ENCODE results near the gene ABI1.

The ABI1 gene

DNA sequence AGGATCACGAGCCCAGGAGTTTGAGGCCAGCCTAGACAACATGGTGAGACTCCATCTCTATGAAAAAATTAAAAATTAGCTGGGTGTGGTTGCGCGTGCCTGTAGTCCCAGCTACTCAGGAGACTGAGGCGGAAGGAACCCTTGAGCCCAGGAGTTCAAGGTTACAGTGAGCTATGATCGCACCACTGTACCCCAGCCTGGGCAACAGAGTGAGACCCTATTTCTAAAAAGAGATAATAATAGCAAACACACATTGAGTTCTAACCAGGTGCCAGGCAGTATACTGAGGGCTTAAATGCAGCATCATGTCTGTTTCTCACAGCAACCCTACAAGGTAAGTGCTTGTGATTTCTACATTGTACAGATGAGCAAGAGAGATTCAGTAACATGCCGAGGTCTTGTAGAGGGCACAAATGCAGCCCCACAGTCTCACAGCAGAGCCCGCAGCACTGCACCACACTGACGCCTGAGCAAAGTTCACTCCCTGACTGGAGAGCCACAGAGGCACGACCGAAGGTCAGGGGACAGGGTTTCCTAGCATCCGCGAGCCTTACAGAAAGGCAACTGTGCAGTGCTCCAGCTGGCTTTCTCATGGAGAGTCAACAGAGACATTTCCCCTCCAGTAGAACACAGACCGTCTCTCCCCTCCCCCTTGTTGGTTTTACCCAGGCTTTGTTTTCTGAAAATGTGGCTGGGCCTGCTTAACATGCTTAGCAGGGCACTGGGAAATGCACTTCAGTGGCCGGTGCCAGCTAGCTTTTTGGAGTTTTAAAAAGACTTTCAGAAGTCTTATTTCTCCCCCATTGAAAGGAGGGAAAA lies 126.8 kb downstream of the ABI1 start (continued):
- TF ChIP-seq ZNF24 (tag by site-specific recombination; IDR thresholded peaks at IDR 0.05) (no peak), ZNF239 (tag by site-specific recombination; IDR thresholded peaks at IDR 0.05) (no peak)

DNA sequence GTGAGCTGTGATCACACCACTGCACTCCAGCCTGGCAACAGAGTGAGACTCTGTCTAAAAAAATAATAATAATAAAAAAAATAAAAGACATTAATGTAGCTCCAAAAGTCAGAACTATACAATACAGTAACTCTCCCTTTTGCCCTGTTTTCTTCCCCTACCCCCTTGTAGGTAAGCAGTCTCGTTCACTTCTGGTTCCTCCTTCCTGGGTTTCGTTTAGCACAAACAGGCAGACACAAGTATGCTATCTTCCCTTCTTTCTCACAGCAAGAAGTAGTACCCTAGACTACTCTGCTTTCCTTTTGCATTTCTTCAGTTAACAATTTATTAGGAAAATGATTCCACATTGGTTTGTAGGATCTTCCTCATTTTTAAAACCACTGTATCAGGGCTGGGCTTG lies 130.2 kb downstream of the ABI1 start:
- Histone ChIP-seq H3K27ac (ENCODE audit: extremely low read depth, low read depth, low read length) (no peak overlapping the region), H3K4me3 (ENCODE audit: low read depth, low read length) (no peak overlapping the region), H3K9me3 (ENCODE audit: control insufficient read depth, insufficient read depth, low read depth, low read length) (no peaks in the 10 kb centered on the region), H3K36me3 (ENCODE audit: control insufficient read depth in 2 of 2, insufficient read depth in 1 of 2, low read length in 2 of 2) (peaks cover 51 to 83% of the 10 kb centered on the region in 2 experiments), H3K4me1 (ENCODE audit: control insufficient read depth, insufficient read depth, low read length) (no peaks in the 10 kb centered on the region)
- POLR2A ChIA-PET, result no interaction called here
- CTCF ChIA-PET, result interaction anchor here (0.6 kb wide), 1 partner anchor 124 kb away, joined by 4 read pairs; no protein-coding TSS in a partner anchor
- no peak for TF ChIP-seq IKZF3 (tag by site-specific recombination; IDR thresholded peaks at IDR 0.05)
- no peak for TF ChIP-seq HOXD13 (CRISPR knock-in tag; IDR thresholded peaks at IDR 0.05; ENCODE audit: borderline replicate concordance)
- TF ChIP-seq, protein P1, sequence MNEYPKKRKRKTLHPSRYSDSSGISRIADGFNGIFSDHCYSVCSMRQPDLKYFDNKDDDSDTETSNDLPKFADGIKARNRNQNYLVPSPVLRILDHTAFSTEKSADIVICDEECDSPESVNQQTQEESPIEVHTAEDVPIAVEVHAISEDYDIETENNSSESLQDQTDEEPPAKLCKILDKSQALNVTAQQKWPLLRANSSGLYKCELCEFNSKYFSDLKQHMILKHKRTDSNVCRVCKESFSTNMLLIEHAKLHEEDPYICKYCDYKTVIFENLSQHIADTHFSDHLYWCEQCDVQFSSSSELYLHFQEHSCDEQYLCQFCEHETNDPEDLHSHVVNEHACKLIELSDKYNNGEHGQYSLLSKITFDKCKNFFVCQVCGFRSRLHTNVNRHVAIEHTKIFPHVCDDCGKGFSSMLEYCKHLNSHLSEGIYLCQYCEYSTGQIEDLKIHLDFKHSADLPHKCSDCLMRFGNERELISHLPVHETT (tag by site-specific recombination; IDR thresholded peaks at IDR 0.05), result no peak
- no peak for TF ChIP-seq GLIS2 (tag by site-specific recombination; IDR thresholded peaks at IDR 0.05)
- TF ChIP-seq, protein P2, sequence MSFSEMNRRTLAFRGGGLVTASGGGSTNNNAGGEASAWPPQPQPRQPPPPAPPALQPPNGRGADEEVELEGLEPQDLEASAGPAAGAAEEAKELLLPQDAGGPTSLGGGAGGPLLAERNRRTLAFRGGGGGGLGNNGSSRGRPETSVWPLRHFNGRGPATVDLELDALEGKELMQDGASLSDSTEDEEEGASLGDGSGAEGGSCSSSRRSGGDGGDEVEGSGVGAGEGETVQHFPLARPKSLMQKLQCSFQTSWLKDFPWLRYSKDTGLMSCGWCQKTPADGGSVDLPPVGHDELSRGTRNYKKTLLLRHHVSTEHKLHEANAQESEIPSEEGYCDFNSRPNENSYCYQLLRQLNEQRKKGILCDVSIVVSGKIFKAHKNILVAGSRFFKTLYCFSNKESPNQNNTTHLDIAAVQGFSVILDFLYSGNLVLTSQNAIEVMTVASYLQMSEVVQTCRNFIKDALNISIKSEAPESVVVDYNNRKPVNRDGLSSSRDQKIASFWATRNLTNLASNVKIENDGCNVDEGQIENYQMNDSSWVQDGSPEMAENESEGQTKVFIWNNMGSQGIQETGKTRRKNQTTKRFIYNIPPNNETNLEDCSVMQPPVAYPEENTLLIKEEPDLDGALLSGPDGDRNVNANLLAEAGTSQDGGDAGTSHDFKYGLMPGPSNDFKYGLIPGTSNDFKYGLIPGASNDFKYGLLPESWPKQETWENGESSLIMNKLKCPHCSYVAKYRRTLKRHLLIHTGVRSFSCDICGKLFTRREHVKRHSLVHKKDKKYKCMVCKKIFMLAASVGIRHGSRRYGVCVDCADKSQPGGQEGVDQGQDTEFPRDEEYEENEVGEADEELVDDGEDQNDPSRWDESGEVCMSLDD (tag by site-specific recombination; IDR thresholded peaks at IDR 0.05), result no peak
- TF ChIP-seq ZNF114 (tag by site-specific recombination; IDR thresholded peaks at IDR 0.05), result no peak
- TF ChIP-seq, protein P3, sequence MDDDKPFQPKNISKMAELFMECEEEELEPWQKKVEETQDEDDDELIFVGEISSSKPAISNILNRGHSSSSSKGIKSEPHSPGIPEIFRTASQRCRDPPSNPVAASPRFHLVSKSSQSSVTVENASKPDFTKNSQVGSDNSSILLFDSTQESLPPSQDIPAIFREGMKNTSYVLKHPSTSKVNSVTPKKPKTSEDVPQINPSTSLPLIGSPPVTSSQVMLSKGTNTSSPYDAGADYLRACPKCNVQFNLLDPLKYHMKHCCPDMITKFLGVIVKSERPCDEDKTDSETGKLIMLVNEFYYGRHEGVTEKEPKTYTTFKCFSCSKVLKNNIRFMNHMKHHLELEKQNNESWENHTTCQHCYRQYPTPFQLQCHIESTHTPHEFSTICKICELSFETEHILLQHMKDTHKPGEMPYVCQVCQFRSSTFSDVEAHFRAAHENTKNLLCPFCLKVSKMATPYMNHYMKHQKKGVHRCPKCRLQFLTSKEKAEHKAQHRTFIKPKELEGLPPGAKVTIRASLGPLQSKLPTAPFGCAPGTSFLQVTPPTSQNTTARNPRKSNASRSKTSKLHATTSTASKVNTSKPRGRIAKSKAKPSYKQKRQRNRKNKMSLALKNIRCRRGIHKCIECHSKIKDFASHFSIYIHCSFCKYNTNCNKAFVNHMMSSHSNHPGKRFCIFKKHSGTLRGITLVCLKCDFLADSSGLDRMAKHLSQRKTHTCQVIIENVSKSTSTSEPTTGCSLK (tag by site-specific recombination; IDR thresholded peaks at IDR 0.05), result no peak
- TF ChIP-seq ZNF155 (tag by site-specific recombination; IDR thresholded peaks at IDR 0.05), result no peak
- no peak for TF ChIP-seq ZNF121 (tag by site-specific recombination; IDR thresholded peaks at IDR 0.05)
- TF ChIP-seq ZNF2 (tag by site-specific recombination; IDR thresholded peaks at IDR 0.05), result no peak

DNA sequence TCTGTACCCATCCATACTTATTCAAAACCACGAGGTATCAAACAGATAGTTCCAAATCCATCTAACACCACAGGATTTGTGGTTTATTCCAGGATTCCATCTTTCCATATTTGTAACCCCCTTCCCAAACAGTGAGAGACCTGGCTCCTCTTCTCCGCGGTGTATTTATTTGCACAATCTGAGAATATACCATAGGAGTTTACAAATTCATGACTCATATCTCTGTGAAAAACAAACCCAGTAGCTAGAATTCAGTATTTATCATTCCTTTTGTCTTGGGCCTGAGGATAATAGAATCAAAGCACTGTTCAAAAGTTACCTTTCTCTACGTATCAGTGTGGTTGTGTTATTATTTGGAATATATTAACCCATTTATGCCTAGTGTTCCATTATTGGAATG lies 131.4 kb downstream of the ABI1 start:
- Histone ChIP-seq H3K27ac (ENCODE audit: extremely low read depth, low read depth, low read length) (no peak overlapping the region), H3K9me3 (ENCODE audit: control insufficient read depth, insufficient read depth, low read depth, low read length) (no peaks in the 10 kb centered on the region), H3K4me3 (ENCODE audit: low read depth, low read length) (no peak overlapping the region), H3K4me1 (ENCODE audit: control insufficient read depth, insufficient read depth, low read length) (no peaks in the 10 kb centered on the region), H3K36me3 (ENCODE audit: control insufficient read depth in 2 of 2, insufficient read depth in 1 of 2, low read length in 2 of 2) (peaks cover 58 to 83% of the 10 kb centered on the region in 2 experiments)
- ChIA-PET POLR2A (no interaction called here), CTCF (interaction anchor here (1.0 to 1.3 kb wide), 2 partner anchors 132 to 153 kb away, joined by 3 to 5 read pairs; partner anchors contain the start of gene ABI1)
- TF ChIP-seq BCL11B (tag by site-specific recombination; IDR thresholded peaks at IDR 0.05; ENCODE audit: low read depth) (no peak), ZNF335 (tag by site-specific recombination; conservative IDR thresholded peaks at IDR 0.05) (no peak), IKZF3 (tag by site-specific recombination; IDR thresholded peaks at IDR 0.05) (no peak), ZNF624 (tag by site-specific recombination; IDR thresholded peaks at IDR 0.05) (no peak), ZNF777 (tag by site-specific recombination; IDR thresholded peaks at IDR 0.05; ENCODE audit: borderline replicate concordance) (no peak), ZNF202 (tag by site-specific recombination; IDR thresholded peaks at IDR 0.05; ENCODE audit: borderline replicate concordance) (no peak), ZNF274 (IDR thresholded peaks at IDR 0.05; ENCODE audit: low read length) (no peak), ZNF274 (tag by site-specific recombination; IDR thresholded peaks at IDR 0.05; ENCODE audit: borderline replicate concordance) (no peak), ZNF138 (tag by site-specific recombination; IDR thresholded peaks at IDR 0.05; ENCODE audit: borderline replicate concordance) (no peak), ZNF701 (tag by site-specific recombination; IDR thresholded peaks at IDR 0.05) (no peak), ZBTB20 (tag by site-specific recombination; IDR thresholded peaks at IDR 0.05) (no peak)
- TF ChIP-seq, protein P4, sequence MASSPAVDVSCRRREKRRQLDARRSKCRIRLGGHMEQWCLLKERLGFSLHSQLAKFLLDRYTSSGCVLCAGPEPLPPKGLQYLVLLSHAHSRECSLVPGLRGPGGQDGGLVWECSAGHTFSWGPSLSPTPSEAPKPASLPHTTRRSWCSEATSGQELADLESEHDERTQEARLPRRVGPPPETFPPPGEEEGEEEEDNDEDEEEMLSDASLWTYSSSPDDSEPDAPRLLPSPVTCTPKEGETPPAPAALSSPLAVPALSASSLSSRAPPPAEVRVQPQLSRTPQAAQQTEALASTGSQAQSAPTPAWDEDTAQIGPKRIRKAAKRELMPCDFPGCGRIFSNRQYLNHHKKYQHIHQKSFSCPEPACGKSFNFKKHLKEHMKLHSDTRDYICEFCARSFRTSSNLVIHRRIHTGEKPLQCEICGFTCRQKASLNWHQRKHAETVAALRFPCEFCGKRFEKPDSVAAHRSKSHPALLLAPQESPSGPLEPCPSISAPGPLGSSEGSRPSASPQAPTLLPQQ (tag by site-specific recombination; IDR thresholded peaks at IDR 0.05), result no peak
- TF ChIP-seq, protein P5, sequence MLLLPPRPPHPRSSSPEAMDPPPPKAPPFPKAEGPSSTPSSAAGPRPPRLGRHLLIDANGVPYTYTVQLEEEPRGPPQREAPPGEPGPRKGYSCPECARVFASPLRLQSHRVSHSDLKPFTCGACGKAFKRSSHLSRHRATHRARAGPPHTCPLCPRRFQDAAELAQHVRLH (tag by site-specific recombination; IDR thresholded peaks at IDR 0.05), result no peak

Measured in HEK293 (cell line).